HCEC 1CT (cell line): ENCODE results near the gene MGAT4C.
"Not testable (repeated sequence)": the region's sequence is repeated elsewhere in the genome, so short reads cannot be mapped to it uniquely, and the experiment has no call there.

Experiments used
- DNase-seq: peaks from one replicate; pipeline ENCODE4 v3.0.0-alpha.2; 2017

Gene MGAT4C

DNA sequence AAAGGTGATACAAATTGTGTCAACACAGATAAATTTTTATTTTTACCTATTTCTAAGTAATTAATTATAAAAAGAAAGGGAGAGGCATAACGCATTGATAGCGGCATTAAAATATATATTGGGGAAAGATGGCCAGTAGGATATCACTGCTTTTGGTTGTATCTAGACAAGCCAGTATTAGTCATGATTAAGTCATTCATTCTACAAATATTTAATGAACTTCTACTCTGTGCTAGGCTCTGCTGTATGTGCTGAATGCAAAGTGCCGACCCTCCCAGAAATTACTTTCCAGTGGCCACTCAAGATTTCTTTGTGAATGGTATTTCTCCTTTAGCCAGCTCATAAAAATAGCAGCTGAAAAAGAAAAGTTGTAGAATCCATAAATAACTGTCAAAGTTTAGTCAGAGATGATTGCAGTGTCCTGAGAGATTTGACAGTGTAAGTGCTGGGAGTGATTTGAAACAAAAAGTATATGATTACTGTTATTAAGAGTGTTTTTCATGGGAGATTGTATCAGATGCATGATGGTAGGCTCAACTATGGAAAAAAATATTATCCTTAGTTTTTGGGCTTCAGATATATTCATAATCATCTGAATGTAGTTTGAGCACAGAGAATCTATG lies 133.2 kb downstream of the MGAT4C start:
- peak; percentile 23 for DNase-seq

DNA sequence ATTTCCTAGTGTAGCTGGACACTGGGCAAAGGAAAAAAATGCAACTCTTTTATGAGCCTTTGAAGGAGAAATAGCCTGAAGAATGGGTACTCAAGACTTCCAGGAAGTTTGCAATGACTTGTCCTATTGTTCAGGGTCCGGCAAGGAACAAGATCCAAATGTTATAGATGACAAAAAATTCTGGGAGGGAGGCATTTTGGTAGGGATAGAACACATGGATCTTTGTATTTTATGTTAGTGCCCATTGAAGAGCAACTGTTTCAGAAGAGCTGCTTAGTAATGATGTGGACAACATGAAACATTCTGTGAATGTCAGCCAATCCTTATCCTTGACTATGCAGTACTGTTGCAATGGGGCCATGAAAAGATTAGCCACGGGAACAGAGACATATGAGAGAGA lies 138.0 kb downstream of the MGAT4C start:
- no peak for DNase-seq

DNA sequence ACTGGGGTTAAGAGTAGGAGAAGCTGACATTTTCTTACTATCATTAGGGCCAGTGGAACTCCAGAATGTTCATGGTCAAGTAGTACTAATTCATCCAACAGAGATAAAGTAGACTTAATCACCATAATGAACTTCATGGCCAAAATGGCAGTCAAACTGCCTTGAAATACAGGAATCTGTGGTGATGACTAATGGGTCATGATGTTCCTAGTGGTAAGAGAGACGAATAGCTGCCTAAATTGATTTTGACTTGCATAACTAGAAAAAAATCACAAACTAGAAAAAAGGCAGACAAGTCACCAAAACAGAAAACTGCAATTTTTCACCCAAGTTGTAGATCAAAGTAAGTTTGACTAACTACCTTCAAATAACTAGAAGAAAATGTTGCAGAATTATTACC lies 138.5 kb downstream of the MGAT4C start:
- DNase-seq = peak; percentile 72

DNA sequence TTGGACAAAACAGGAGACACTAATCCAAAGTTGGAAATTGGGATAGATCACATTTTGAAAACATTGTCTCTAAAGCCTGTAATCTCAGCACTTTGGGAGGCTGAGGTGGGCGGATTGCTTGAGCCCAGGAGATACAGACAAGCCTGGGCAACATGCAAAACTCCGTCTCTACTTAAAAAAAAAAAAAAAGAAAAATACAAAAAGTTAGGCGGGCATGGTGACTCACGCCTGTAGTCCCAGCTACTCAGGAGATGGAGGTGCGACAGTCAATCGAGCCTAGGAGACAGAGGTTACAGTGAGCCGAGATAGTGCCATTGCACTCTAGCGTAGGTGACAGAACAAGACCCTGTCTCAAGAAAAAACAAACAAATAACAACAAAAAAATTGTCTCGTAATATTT lies 152.1 kb downstream of the MGAT4C start:
- no peak for DNase-seq

DNA sequence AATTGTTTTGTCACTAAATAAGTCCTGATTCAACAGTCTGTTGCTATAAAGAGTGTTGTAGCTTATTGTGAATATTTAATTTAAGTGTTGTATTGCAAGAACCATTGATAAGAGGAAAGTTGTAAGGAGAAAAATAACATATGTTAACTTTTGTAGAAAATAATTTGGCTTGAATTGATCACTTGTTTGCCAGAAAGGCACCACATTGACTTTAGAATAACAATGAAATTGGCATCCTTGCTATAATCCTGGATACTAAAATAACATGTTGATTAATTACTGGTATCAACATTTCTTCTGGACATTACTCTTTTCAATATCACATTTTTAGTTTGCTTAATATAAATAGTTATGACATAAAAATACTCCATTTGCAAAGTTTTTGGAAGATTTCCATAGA lies 159.0 kb downstream of the MGAT4C start:
- no peak for DNase-seq

DNA sequence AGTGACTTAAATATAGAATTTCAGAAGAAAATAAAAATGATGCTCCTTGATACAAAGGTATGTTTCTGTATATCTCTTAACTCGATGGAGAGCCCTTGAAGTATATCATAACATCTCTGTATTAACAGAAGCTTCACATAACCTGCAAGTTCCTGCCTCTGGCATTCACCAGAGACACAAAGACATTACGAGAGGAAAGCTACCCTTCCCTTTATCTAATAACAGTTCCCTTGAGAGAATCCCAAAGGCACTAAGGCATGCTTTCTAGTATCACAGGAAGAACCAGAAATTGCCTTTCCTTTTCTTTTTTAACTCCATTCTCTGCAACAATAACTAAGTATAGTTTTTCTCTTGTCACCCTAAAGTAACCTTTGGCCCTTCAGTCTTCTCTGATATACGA lies 164.5 kb downstream of the MGAT4C start:
- no peak for DNase-seq

DNA sequence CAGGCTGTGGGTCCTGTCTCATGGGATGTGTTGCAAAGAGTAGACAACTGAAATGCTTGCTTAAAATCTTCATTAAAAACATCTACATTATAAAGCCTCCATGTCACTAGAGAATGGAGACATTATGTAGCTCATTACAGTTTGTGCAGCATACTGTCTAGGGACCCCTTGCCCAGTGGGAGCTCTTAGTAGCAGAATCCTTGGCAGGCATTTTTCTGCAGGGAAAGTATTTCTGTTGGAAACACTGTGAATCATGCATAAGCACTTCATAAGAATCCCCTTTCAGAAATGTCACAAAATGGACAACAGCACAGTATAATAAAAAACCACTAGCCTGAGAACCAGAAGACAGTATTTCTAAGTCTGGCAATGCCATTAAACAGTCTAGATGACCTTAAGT lies 174.3 kb downstream of the MGAT4C start:
- DNase-seq = no peak

DNA sequence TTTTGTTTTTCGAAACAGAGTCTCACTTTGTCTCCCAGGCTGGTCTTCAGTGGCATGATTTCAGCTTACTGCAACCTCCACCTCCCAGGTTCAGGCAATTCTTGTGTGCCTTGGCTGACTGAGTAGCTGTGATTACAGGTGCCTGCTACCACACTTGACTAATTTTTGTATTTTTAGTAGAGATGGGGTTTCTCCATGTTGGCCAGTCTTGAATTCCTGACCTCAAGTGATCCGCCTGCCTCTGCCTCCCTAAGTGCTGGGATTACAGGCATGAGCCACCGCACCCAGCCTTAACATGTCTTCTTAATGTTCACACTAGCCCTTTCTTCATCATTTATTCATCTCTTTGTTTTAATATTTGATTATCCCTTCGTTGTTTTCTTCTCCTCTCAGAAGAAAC lies 197.1 kb downstream of the MGAT4C start:
- not testable (repeated sequence) for DNase-seq

DNA sequence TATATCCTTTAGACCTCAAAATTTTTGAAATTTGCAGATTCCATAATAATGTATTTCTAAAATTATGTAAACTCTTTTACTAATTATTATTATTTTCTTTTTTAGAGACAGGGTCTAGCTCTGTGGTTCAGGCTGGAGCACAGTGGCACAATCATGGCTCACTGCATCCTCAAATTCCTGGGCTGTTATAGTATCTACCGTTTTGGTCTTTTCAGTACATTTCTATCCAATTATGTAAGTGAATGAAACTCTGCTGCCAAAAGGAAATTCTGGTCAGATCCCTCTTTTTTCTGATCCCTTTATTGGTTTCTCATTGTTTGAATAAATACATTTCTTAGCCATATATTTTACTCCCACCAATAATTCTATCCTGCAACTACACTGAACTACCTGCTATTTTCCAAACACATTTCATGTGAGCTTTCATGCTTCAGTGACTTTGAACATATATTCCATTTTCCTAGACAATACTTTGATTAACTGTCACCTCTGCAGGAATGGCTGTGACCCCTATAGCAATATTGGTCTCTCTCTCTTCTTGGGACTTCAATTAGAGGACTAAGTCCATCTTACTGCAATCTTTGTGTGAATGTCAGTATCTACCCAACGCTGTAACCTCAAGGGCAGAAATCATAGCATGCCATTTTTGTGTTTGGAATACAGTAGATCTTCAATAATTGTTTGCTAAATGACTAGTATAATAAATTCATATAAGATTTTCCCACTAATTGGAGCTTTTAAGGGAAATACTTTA lies 198.9 kb downstream of the MGAT4C start:
- no peak for DNase-seq

DNA sequence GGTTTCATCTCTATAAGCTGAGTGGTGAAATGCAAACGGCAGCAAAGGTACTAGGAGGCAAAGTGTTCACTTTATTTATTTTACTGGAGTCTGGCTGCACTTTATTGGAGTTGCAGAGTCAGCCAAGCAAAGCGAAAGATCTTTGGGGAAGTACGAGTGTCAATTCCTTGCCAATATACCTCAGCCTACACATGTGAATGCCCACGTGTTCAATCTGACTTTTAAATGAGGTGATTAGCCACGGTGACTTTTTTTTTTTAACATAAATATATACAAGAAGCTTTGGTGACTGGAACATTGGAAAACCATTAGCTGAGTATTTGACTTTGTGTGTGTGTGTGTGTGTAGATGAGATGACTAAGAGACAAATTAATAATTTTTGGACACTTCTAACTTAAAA lies 203.3 kb downstream of the MGAT4C start:
- DNase-seq = peak; percentile 31

DNA sequence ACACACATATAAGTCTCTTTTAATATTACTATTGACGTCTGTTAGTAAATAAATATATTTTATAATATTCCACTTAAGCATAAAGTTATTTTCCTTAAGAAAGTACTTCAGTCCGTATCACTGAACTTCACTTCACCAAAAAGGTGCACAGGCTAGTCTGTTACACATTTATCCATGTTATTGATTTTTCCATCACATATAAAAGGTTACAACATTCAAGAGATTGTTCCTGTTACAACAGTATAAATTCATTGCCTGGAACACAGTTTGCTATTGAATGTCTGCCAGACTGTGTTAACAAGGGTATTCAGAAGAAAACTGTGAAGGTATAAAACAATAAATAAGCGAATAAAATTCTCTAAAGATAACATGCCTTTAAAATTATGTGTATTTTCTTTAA lies 206.2 kb downstream of the MGAT4C start:
- no peak for DNase-seq

DNA sequence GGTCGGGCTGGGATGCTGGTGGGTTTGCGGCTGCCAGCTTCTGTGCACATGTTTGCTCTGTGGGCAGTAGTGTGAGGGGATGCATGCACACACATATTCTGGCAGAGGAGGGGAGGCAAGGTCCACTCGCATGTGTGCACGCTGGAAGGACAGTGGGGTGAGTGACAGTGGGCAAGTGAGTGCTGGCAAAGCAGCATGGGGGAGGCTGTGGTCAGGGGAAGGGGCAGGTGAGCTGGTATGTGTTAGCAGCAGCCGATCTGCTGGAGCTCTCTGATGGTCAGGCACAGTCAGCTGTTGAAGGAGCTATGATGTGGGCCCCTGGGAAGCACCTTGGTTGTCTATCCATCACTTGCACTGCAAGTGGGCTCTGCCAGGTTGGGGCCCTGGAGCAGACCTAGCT lies 211.8 kb downstream of the MGAT4C start:
- DNase-seq = no peak

DNA sequence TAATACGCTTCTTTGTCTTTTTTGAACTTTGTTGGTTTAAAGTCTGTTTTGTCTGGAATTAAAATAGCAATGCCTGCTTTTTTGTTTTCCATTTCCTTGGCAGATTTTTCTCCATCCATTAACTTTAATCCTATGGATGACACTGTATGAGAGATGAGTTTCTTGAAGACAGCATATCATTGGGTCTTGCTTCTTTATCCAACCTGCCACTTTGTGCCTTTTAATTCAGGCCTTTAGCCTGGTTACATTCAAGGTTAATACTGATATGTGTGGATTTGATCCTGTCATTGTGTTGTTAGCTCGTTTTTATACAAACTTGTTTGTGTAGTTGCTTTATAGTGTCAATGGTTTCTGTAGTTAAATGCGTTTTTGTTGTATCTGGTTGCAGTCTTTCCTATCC lies 214.1 kb downstream of the MGAT4C start:
- no peak for DNase-seq

DNA sequence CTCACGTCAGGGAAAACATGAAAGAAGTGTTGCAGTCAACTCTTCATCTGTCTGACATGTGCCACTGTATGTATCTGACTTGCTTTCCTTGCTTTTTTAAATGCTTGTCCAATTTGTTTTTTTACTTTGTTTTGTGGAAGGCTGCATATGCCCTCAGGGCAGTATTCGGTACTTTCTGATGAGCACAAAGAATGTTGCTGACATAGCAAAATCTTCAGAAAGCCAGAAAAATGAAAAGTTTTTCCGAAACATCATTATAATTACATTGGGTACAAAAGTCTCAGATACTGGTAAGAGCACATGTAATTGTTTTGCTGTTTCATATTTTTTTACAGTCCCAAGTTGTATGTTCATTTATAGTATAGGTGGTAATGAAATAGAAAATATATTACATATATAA lies 237.8 kb downstream of the MGAT4C start:
- no peak for DNase-seq

DNA sequence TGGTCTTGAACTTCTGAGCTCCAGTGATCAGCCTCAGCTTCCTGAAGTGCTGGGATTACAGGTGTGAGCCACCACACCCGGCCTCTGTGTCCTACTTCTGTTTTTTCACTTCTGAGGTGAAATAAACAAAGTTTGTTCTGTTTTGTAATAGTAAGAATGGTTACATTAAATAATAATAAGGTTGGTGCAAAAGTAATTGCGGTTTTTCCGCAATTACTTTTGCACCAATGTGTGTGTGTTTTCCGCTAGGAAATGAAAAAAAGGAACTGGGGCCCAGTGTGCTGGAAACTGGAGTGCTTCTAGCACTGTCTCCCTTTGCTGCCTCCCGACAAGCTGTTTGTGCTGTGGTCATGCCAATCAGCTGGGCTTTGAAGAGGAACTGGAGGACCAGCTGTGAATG lies 241.2 kb downstream of the MGAT4C start:
- DNase-seq = no peak

DNA sequence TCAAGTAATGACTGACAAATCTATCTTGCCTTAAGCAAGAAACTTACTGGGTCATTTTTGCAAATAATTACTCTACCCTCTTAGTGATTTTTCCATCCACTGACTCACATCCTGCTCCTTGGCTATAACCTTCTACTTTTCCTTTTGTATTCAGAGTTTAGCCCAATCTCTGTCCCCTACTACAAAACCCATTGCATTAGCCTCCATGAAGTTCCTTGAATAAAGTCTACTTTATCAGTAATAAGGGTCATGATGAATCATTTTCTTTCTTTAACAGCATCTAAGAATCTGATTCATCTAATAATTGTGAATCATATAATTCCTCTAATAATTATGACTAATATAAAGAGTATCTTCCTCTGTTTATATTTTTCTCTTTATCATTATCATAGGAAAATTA lies 249.5 kb downstream of the MGAT4C start:
- no peak for DNase-seq

DNA sequence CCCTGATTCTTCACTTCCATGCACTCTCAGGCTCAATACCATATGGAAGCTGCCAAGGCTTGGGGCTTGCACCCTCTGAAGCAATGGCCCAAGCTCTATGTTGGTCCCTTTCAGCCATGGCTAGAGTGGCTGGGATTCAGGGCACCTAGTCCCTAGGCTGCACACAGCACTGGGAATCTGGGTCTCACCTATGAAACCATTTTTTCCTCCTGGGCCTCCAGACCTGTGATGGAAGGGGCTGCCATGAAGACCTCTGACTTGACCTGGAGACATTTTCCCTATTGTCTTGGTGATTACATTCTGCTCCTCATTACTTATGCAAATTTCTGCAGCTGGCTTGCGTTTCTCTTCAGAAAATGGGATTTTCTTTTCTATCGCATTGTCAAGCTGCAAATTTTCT lies 258.1 kb downstream of the MGAT4C start:
- no peak for DNase-seq

DNA sequence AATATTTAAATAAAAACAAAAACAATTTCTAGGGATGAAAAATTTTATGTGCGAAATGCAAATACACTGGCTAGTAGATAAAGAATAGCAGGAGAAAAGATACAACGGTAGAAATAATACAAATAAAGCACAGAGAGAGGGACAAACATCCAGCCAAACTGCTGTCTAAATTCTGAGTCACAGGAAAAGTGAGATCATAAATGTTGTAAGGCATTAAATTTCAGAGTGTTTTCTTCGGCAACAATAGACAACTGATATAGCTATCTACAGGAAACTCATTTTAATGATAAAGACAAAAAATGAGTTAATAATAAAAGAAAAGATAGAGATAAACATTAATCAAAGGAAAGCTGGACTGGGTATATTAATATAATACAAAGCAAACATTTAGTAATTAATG lies 259.9 kb downstream of the MGAT4C start:
- DNase-seq = peak; percentile 60

DNA sequence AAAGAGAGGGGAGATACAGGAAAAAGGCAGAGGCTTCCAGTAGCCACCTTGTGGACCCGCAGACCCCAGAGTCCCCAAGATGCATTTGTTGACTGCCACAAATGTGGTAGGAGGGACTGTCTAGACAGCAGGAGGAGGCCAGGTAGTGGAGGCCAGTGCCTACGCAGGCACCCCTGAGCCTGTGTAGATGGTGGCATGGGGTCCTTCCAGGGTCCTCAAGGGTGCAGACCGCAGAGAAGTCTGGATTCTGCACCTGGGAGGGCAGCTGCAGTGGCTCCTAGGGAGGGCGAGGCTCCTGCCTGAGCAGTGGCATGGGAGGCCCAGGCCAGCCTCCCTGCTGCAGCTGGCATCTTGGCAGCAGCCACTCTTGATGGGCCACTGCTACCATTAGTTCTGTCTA lies 262.4 kb downstream of the MGAT4C start:
- no peak for DNase-seq

DNA sequence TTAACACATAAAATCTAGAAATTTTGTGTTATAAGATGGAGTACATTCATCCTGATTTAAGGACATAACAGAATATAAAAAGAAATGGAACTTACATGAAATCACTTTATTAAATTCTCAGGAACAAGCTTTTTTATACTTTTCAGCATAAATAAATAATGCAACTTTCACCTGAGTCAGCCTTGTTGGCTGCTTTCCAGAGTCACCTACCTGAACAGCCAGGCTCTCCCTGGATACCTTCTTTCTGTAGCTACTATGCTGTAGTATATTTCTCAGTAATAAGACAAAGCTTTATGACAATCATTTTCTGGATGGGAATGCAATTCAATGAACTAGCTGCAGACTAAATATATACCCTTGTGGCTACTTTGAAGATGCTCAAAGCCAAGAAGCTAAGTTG lies 270.2 kb downstream of the MGAT4C start:
- no peak for DNase-seq

DNA sequence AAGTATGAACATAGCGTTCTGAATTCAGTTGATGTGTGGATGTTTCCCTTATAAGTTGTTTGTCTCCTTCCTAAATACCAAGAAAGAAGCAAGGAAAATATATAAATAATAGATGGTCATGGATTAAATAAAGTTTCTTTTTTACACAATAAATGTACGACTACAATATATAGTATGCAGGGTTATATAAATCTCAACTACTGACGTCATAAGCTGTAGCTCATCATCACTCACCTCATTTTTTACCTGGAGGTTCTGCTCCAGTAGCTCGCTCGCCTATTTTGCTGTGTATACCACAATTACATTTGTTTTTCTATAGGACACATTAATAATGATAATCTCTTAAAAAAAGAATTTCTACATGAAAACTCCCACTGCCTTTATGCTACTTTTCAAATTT lies 272.6 kb downstream of the MGAT4C start:
- no peak for DNase-seq

DNA sequence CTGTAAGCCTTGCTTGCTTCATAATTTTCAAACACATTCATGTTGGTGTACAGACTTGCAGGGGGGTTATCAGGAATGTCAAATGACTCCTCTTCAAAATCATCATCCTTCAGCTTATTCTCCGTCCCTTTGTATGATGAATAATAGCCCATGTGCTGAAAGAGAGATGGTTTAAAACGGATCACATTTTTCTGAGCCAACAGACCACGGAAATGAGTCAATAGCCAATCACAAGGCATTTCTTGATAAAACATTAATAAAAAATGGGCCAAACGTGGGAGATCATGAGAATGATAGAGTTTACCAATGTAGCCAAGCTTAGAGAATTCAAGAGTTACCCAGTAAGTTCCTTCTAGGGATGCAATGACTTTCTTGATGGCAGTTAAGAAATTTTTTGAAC lies 276.6 kb downstream of the MGAT4C start:
- DNase-seq = peak; percentile 51

DNA sequence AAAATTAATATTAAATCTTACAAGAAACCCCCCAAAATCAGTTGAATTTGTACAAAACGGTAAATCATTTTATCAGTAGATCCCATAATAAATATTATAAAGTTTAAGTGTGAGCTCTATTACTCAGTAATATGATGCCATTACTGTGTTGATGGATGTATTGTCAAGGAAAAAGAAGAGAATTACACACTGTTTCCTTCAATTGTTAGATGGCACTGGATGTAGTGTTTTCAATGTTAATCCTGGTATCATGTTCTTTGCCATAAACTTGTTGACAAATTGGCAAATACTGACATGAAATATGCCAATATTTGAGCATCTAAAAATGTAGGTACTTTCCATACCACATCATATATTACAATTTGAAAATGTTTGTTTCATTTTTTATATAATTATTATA lies 280.5 kb downstream of the MGAT4C start:
- no peak for DNase-seq

DNA sequence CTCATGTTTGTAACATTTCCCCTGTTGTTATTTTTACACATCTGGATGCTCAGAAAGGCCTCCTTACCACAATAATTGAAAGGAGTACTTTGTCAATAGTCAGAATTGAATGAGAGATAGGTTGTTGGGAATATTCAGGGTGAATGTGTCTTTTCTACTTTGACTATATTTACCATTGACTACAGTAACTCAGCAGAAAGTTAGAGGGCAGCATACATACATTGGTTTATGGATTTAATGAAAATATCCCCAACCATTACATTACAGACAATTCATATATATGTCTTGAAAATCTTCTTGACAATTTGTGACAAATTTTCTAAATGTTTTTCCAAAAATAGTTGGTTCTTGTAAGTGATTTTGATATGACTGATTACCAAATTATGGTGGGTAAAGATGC lies 284.4 kb downstream of the MGAT4C start:
- no peak for DNase-seq

DNA sequence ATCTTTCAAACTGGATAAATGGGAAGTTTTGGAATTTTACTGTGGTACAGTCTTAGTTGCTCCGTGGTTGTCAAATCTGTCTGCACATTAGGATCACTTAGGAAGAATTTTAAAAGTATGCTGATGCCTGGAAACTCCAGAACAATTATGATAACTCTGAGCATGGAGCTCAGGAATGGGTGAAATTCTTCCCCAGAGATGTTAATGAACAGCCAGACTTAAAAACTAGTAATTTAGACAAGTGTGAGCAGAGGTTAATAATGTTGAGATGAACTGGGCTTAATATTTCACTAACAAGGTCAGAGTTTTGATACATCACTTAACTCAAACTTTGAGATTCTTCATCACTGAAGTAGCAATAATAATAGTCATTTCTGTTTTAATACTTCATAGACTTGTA lies 287.6 kb downstream of the MGAT4C start:
- DNase-seq = no peak
